Breast epithelium (tissue), 4 donors: Measurements from ENCODE around the gene CXCL10. TPM values are rescaled to one million over a fixed set of nuclear protein-coding genes. Genes with fewer than 3 reads are reported as not detected.
"Not testable (repeated sequence)": the region's sequence is repeated elsewhere in the genome, so short reads cannot be mapped to it uniquely, and the experiment has no call there.

Experiments used
- DNase-seq, 2 donors: peaks; one replicate each; pipeline ENCODE4 v3.0.0-alpha.2; 2019; ENCODE audit warnings: low spot score in 2 of 2
- H3K27ac ChIP-seq, 2 donors: fragments of 200-600 bp; sonication (generic) in 1 of 2; one replicate each; pipeline ENCODE4 v1.5.1; 2016 to 2019; ENCODE audit warnings: mild to moderate bottlenecking in 1 of 2
- H3K27me3 ChIP-seq, 2 donors: fragments of 200-600 bp; sonication (generic) in 1 of 2; one replicate each; pipeline versions ENCODE4 v1.5.1 to v1.6.0; 2017 to 2019; ENCODE audit warnings: control low read depth in 1 of 2, mild to moderate bottlenecking in 1 of 2
- H3K36me3 ChIP-seq: fragments of 200-600 bp; one replicate; pipeline ENCODE4 v1.5.1; 2019
- H3K4me1 ChIP-seq, 2 donors: fragments of 200-600 bp; sonication (generic); one replicate each; pipeline ENCODE4 v1.5.1; 2016 to 2019; ENCODE audit warnings: control low read depth in 1 of 2
- H3K4me3 ChIP-seq, 3 donors: fragments of 200-600 bp; sonication (generic); 1 replicate in 2 of 3; 2 replicates in 1 of 3; pipeline ENCODE4 v1.5.1; 2016 to 2019; ENCODE audit warnings: mild to moderate bottlenecking in 3 of 3, moderate library complexity in 2 of 3
- H3K9me3 ChIP-seq, 2 donors: fragments of 200-600 bp; sonication (generic) in 1 of 2; one replicate each; pipeline ENCODE4 v1.5.1; 2016 to 2019; ENCODE audit warnings: control low read depth in 1 of 2
- CTCF ChIP-seq, 3 donors: fragments of 450-650 bp; IDR thresholded peaks; one replicate each; pipeline ENCODE4 v1.5.1; 2016 to 2017; ENCODE audit warnings: antibody characterized with exemption in 3 of 3, mild to moderate bottlenecking in 3 of 3, moderate library complexity in 3 of 3
- POLR2A ChIP-seq: fragments of 450-650 bp; IDR thresholded peaks from one replicate; pipeline ENCODE4 v1.6.1; 2016; ENCODE audit warnings: antibody characterized with exemption, mild to moderate bottlenecking, moderate library complexity
- POLR2AphosphoS5 ChIP-seq, 3 donors: sonication (generic); formaldehyde crosslinking; IDR thresholded peaks; one replicate each; pipeline ENCODE4 v1.6.1; 2017; ENCODE audit warnings: antibody characterized with exemption in 3 of 3
- intact Hi-C: fragments of 100-400 bp; cut with DNase I; formaldehyde crosslinking; loops from one replicate; pipeline ENCODE4 v1.15.1; 2023; ENCODE audit warnings: low total_unique reads
- total RNA-seq, 3 donors: library from RNA; depleted of rRNA; stranded (reverse); fragments of >200 nt; gene quantifications; one replicate each; pipeline ENCODE4 v1.1.0, GENCODE V29; 2016

CXCL10 gene
- total RNA-seq, 3 donors from 2014 or later = 1.2 TPM; not detected in 2

GRCh38 chr4:76055016-76055415 lies 31.7 kb upstream of the CXCL10 start:
- intact Hi-C loops = no loop called here
- Histone ChIP-seq H3K36me3 (no peaks in the 10 kb centered on the region), H3K9me3 (no peaks in the 10 kb centered on the region), H3K27ac (no peak overlapping the region), H3K4me3 (no peak overlapping the region), H3K4me1 (no peaks in the 10 kb centered on the region), H3K27me3 (no peaks in the 10 kb centered on the region)
- no peak for DNase-seq
- no peak for TF ChIP-seq POLR2AphosphoS5 (IDR thresholded peaks at IDR 0.05)
- no peak for TF ChIP-seq CTCF (IDR thresholded peaks at IDR 0.05)
- no peak for TF ChIP-seq POLR2A

- no peak for TF ChIP-seq POLR2AphosphoS5 (IDR thresholded peaks at IDR 0.05)
- TF ChIP-seq POLR2A = no peak
- TF ChIP-seq CTCF (IDR thresholded peaks at IDR 0.05) = no peak
- no peak overlapping the region for H3K27ac ChIP-seq
- intact Hi-C loops = no loop called here
Measured at GRCh38 chr4:76053730-76054129, 30.4 kb upstream of the CXCL10 start.

GRCh38 chr4:76050560-76051050 lies 27.3 kb upstream of the CXCL10 start:
- H3K4me1 ChIP-seq, intact Hi-C loops, DNase-seq, H3K36me3 ChIP-seq, H3K9me3 ChIP-seq, H3K4me3 ChIP-seq, H3K27ac ChIP-seq, H3K27me3 ChIP-seq: not testable (repeated sequence)

More at GRCh38 chr4:76053730-76054129, 30.4 kb upstream of the CXCL10 start:
- H3K27me3 ChIP-seq = no peaks in the 10 kb centered on the region
- no peak for DNase-seq
- no peaks in the 10 kb centered on the region for H3K9me3 ChIP-seq
- H3K4me3 ChIP-seq = no peak overlapping the region
- H3K4me1 ChIP-seq = no peaks in the 10 kb centered on the region
- no peaks in the 10 kb centered on the region for H3K36me3 ChIP-seq

GRCh38 chr4:76049860-76050416 lies 26.6 kb upstream of the CXCL10 start:
- H3K27me3 ChIP-seq, H3K9me3 ChIP-seq: not testable (repeated sequence)

GRCh38 chr4:76044686-76045085 lies 21.4 kb upstream of the CXCL10 start:
- H3K27me3 ChIP-seq, H3K9me3 ChIP-seq, H3K27ac ChIP-seq, H3K36me3 ChIP-seq, H3K4me3 ChIP-seq, intact Hi-C loops, H3K4me1 ChIP-seq, DNase-seq: not testable (repeated sequence)

More at GRCh38 chr4:76049860-76050416, 26.6 kb upstream of the CXCL10 start:
- H3K36me3 ChIP-seq, H3K4me3 ChIP-seq, DNase-seq, intact Hi-C loops, H3K4me1 ChIP-seq, H3K27ac ChIP-seq: not testable (repeated sequence)

GRCh38 chr4:76043306-76043705 lies 20.0 kb upstream of the CXCL10 start:
- H3K27me3 ChIP-seq, H3K4me3 ChIP-seq, H3K4me1 ChIP-seq, intact Hi-C loops, DNase-seq, H3K9me3 ChIP-seq, H3K27ac ChIP-seq, H3K36me3 ChIP-seq: not testable (repeated sequence)

GRCh38 chr4:76042241-76042998 lies 19.1 kb upstream of the CXCL10 start:
- H3K4me3 ChIP-seq, H3K27me3 ChIP-seq, H3K9me3 ChIP-seq, H3K27ac ChIP-seq, DNase-seq, H3K36me3 ChIP-seq, intact Hi-C loops, H3K4me1 ChIP-seq: not testable (repeated sequence)
